SK-N-DZ (cell line): ENCODE data around the gene PRLHR.
A peak's percentile ranks its signal among the peaks of the same experiment; 100 is the strongest.

Experiments used
- DNase-seq: peaks from one replicate; pipeline ENCODE4 v3.0.0-alpha.2; 2015; ENCODE audit warnings: low spot score

PRLHR gene

DNA sequence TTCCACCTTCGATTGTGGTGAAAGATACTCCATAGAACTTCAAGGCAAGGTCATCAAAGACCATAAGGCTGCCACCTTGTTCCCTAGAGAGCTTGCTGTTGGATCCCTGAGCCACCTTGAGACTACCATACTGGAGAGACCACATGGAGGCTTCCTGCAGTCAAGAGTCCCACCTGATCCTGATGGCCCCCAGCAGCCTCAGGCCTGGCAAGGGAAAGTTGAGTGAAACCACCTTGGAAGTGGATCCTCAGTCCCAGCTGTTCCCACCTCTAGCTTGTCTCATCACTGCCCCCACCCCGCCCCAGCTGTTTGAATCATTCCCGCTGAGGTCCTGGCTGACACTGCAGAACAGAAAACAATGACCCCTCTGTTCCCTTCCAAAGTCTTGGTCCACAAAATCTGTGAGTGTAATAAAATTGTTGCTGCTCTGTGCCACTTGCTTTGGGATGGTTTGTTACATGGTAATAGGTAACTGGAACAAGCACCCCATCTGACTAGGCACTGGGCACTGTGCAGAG lies 32.0 kb downstream of the PRLHR start:
- no peak for DNase-seq

DNA sequence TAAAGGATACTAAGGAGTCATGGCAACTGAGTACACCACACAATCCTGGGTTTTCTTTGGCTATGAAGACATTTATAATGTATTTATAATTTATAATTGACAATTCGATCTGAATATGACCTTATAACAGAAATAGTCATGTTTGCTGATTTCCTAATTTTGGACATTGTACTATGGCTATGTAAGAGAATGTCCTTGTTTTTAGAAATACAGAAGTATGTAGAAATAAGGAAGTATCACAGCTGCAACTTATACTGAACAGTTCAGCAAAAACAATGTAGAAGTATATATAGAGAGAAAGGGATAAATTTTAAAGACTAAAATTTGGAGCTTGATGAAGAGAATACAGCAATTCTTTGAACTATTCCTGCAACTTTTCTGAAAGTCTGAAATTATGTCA lies 32.6 kb downstream of the PRLHR start:
- DNase-seq: no peak

DNA sequence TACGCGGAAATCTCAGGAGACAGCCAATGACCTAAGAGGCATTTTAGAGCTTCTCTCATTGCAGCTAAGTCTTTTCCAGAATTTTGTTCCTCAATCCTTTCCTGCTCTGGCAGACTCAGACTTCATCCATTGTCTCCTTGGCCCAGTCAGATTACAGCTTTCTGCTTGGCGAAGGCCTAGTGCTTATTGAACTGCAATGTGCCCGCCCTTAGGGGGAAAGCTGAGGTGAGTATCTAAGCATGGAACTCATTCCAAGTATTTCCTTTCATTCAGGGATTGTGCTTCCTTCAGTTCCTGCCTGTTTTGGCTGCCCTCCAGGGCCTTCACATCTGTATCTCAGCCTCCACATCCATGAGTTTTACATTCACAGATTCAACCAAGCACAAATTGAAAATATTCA lies 37.5 kb downstream of the PRLHR start:
- no peak for DNase-seq

DNA sequence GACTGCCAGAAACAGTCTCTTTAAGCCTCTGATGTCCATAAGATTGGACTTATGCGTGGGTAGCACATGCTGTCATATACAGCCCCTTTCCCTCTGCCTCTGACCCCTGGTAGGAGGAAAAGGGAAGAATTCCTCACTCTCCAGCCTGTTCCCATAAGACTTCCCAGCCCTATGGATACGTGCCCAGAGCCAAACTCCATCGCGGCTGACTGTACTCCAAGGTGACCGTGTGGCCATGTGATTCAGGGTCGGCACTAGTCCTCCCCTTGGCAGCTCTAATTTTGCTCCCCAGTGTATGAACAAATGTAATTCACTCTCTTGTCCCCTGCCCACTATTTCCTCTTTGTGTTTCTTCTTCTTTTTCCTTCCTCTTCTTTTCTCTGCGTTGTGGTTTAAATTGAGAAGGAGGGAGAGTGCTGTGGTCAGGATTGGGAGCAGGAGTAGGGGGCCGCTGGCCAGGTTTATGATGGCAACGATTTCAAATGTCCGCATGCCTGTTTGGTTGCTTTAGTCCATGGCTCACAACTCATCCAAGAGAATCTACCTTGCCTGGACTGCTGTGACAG lies 43.8 kb downstream of the PRLHR start:
- DNase-seq: no peak

DNA sequence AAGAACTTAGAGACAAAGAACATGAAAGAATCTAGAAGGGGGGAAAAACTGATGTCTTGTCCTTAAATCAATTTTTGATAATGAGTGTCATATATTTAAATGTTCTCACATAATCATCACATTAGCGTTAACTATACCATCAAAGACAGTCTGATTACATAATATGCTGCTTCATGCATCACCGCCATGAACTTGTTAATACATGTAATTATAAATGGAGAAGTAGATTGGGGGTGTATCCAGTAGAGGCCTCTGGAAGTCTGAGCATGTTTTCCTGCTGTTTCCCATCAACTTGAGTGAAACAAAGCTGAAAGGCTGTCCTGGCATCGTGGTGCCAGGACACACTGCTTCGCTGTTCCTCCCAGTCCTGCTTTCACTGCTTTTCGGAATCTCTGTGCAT lies 48.2 kb downstream of the PRLHR start:
- DNase-seq: no peak

DNA sequence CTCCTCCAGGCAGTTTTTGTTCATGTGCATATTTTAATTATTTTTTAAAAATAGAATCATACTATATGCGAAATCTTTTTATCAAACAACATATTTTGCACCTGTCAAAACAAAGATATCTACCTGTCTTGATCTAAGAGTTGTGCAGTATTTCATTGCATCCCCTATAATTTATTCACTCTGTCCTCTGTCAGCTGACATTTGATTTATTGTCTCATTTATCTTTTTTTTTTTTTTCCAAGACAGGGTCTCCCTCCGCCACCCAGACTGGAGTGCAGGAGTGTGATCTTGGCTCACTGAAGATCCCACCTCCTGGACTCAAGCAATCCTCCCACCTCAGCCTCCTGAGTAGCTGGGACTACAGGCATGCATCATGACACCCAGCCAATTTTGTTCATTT lies 49.0 kb downstream of the PRLHR start:
- no peak for DNase-seq

DNA sequence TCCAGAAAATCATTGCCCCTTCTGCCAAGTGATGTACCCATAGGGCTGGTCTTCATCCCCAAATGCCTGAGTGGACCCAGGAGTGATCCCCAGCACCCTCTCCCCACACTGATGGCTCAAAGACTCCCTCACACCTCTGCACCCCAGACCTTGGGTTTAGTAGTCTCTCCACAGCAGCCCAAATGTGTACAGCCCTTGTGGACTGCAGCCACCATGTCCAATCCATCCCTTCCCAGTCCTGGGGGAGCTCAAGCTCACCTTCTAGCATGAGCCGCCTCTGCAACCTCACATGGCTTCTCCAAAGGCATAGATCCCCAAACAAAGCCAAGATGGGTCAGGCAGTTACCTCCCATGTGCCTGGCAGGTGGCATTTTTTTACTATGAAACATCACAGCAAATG lies 50.1 kb downstream of the PRLHR start:
- DNase-seq: no peak

DNA sequence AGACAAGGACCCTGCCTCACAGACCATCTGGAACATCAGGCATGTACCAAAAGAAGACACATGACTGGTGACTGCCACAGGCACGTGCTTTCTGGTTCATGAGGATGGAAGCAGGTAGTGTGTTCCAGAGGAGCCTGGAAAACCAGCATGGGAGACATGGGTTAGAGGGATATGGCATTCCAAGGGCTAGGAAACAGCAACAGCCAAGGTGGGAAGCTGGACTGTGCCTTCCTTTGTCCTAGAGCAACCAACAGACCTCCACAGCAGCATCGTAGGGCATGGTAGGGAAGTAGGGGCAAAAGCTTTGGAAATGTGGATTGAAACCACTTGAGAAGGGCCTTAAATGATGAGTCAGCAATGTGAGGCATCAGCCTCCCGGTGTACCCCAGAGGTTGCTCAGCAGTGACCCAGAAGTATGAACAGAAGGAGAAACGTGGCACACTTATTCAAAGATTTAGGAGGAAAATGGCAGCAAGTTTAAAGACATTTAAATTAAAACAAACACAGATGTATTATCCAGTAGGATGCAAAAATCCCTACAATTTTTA lies 51.0 kb downstream of the PRLHR start:
- DNase-seq: no peak

DNA sequence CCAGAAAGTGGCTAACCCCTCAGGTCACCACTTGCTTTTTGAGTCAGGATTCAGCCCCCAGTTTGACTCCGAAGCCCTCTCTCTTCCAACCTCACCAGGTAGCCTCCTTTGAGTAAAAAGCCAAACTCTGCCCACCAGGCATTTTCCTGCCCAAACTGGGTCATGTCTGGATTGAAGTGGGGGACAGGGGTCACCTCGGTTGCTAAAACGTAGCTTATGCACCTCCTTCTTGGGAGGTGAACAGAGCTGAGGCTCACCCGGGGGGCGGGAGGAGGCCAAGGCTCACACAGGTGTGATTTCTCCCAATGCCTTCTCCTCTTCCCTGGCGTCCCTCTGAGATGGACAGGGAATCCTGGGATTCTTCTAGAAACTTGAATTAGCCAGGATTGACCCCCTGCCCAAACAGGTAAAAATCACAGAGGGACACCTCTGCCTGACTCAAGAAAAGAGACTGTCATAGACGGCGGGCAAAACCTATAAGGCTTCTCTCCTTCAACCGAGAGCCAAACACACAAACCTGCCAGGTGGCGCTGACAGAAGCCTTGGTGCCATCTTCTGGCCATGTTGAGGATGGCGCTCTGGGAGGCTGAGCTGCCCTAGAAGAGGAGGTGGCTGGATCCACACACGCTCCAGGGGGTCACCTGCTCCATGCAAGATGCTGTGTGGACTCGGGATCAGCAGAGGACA lies 51.6 kb downstream of the PRLHR start:
- DNase-seq: peak; percentile 51

DNA sequence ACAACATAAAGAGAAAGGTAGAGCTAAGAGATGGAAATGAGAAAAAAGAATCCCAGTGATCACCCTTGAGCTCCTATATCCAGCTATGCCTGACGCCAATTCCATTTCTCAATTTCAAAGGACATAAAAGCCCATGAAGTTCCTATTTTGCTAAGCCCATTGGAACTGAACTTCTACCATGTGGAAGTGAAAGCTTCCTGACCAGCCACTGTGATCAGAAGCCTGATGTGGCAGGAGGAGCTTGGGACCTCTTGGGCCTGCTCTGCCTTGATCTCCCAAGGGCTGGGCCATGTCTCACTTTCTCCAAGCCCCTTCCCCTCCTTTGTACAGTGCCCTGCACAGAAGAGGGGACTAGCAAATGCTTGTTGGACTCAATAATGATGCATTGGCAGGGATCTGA lies 52.7 kb downstream of the PRLHR start:
- no peak for DNase-seq

DNA sequence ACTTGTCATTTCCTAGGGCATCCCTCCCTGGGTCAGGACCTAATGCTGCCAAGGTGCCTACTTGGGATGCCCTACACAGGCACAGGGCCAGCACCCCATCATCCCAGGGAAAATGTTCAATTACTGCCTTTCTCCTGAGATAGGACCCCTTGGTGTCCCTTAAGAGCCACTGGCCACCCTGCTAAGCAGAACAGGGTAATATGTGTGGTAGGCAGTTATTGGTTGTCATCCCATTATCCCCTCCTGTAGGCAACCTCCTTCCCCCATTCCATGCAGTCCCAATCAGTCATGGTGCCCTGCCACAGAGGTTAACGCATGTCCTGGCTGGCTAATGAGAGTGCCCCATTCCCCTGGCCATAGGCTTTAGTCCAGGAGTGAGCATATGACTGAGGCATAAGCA lies 53.2 kb downstream of the PRLHR start:
- DNase-seq: no peak

DNA sequence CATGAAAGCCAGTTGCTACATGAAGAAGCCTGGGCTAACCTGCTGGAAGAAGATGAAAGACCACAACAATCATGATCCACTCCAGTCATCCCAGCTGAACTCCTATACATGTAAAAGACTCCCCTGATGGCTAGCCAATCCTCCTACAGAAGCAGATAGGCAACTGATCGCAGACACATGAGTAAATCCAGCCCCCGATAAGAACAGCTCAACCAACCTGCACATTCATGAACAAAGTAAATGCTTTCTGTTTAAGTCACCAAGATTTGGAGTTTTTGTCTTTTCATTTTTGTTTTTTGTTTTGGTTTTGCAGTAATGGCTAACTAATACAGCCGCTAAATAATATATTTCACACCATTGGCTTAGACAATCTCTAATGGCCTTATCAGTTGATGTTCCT lies 53.7 kb downstream of the PRLHR start:
- DNase-seq: no peak
